OCI-M1 (cell line): ENCODE measurements around the gene DIRAS1.

Source experiments
- DNase-seq: peaks from one replicate; lab custom pipeline; 2025; lab: John Stamatoyannopoulos, UW

The DIRAS1 gene

GRCh38 chr19:2720777-2721569 is at the start of gene DIRAS1:
Gene DIRAS1, minus strand, starts transcription at chr19:2721372. Its CDS starts 3,566 bp downstream, at chr19:2717806.
- no peak for DNase-seq

GRCh38 chr19:2770055-2771013 is 49.2 kb upstream of the DIRAS1 start:
- no peak for DNase-seq

- DNase-seq = no peak
These were observed 48.0 kb upstream of the DIRAS1 start for GRCh38 chr19:2769218-2769617.

- no peak for DNase-seq
These were observed 47.4 kb upstream of the DIRAS1 start for GRCh38 chr19:2768365-2769132.

- no peak for DNase-seq
These were observed 46.5 kb upstream of the DIRAS1 start for GRCh38 chr19:2767688-2768087.

- no peak for DNase-seq
These were observed 45.6 kb upstream of the DIRAS1 start for GRCh38 chr19:2766594-2767372.

- no peak for DNase-seq
These were observed 44.2 kb upstream of the DIRAS1 start for GRCh38 chr19:2765376-2765775.

- no peak for DNase-seq
These were observed 43.8 kb upstream of the DIRAS1 start for GRCh38 chr19:2764945-2765344.

- DNase-seq = no peak
These were observed 42.5 kb upstream of the DIRAS1 start for GRCh38 chr19:2763687-2764086.

- DNase-seq = no peak
These were observed 41.8 kb upstream of the DIRAS1 start for GRCh38 chr19:2762783-2763496.

- DNase-seq = no peak
These were observed 41.0 kb upstream of the DIRAS1 start for GRCh38 chr19:2761876-2762782.

GRCh38 chr19:2761309-2761677 is 40.1 kb upstream of the DIRAS1 start:
- no peak for DNase-seq

GRCh38 chr19:2759965-2760364 is 38.8 kb upstream of the DIRAS1 start:
- DNase-seq = no peak

- DNase-seq = no peak
These were observed 38.2 kb upstream of the DIRAS1 start for GRCh38 chr19:2759362-2759761.

GRCh38 chr19:2758601-2759313 is 37.6 kb upstream of the DIRAS1 start:
- no peak for DNase-seq

- no peak for DNase-seq
These were observed 36.0 kb upstream of the DIRAS1 start for GRCh38 chr19:2756921-2757881.

GRCh38 chr19:2756477-2756876 is 35.3 kb upstream of the DIRAS1 start:
- no peak for DNase-seq

GRCh38 chr19:2755811-2756210 is 34.6 kb upstream of the DIRAS1 start:
- DNase-seq = no peak
